SK-N-SH (cell line): ENCODE data around the gene MPP4. TPM values are rescaled to one million over a fixed set of nuclear protein-coding genes. Genes with fewer than 3 reads are reported as not detected.

Experiments used
- CTCF ChIA-PET: fragments of 300-600, 350-600 bp; formaldehyde crosslinking; extraction: SDS; loops from one replicate; lab custom pipeline; 2021; lab: Yijun Ruan, JAX
- POLR2A ChIA-PET: fragments of 350-600 bp; sonication (Branson Sonifier 250); formaldehyde crosslinking; extraction: SDS; loops from one replicate; lab custom pipeline; 2020; ENCODE audit warnings: antibody characterized with exemption, inconsistent platforms; lab: Yijun Ruan, JAX
- DNase-seq: peaks from one replicate; pipeline ENCODE4 v3.0.0; 2012
- H2AFZ ChIP-seq: fragments of 200-600 bp; sonication (generic); 2 replicates; pipeline ENCODE4 v1.8.1; 2016; ENCODE audit warnings: antibody characterized with exemption, mild to moderate bottlenecking, low read depth
- H3F3A ChIP-seq: fragments of 200-600 bp; sonication (generic); replicated peaks from 2 replicates; pipeline ENCODE3; 2016; ENCODE audit warnings: antibody characterized with exemption, mild to moderate bottlenecking; ENCODE audit not compliant: insufficient read depth
- H3K27ac ChIP-seq, 2 experiments: fragments of 200-500 bp in 1 of 2; fragments of 200-600 bp in 1 of 2; sonication (Bioruptor generic) in 1 of 2; sonication (generic), shearing (Covaris generic) in 1 of 2; 2 replicates each; pipeline versions ENCODE4 v1.5.1 to v1.6.1; 2014 to 2016; ENCODE audit warnings: low read depth in 2 of 2, inconsistent platforms in 1 of 2, low read length in 1 of 2, mild to moderate bottlenecking in 1 of 2, mixed read lengths in 1 of 2
- H3K27me3 ChIP-seq: fragments of 200-600 bp; sonication (generic), shearing (Covaris generic); 2 replicates; pipeline ENCODE4 v1.6.1; 2016; ENCODE audit warnings: mixed run types; ENCODE audit not compliant: insufficient read depth
- H3K36me3 ChIP-seq, 2 experiments: fragments of 200-500 bp in 1 of 2; fragments of 200-600 bp in 1 of 2; sonication (Bioruptor generic) in 1 of 2; sonication (generic) in 1 of 2; replicated peaks in 1 of 2; 2 replicates each; pipeline versions ENCODE3 to v1.5.1; 2014 to 2016; ENCODE audit warnings: low read length in 1 of 2, mild to moderate bottlenecking in 1 of 2; ENCODE audit not compliant: insufficient read depth in 2 of 2, control insufficient read depth in 1 of 2
- H3K4me1 ChIP-seq, 2 experiments: fragments of 200-500 bp in 1 of 2; fragments of 200-600 bp in 1 of 2; sonication (Bioruptor generic) in 1 of 2; sonication (generic), shearing (Covaris generic) in 1 of 2; 2 replicates each; pipeline versions ENCODE4 v1.5.1 to v1.6.1; 2014 to 2016; ENCODE audit warnings: low read depth in 1 of 2, low read length in 1 of 2, mixed run types in 1 of 2; ENCODE audit not compliant: insufficient read depth in 2 of 2, control insufficient read depth in 1 of 2
- H3K4me2 ChIP-seq: fragments of 200-600 bp; sonication (generic), shearing (Covaris generic); 2 replicates; pipeline ENCODE4 v1.6.1; 2017; ENCODE audit warnings: mixed run types
- H3K4me3 ChIP-seq, 2 experiments: fragments of 200-500 bp in 1 of 2; fragments of 200-600 bp in 1 of 2; sonication (Bioruptor generic) in 1 of 2; sonication (generic), shearing (Covaris generic) in 1 of 2; 2 replicates each; pipeline versions ENCODE4 v1.5.1 to v1.8.1; 2014 to 2016; ENCODE audit warnings: low read depth in 2 of 2, inconsistent platforms in 1 of 2, low read length in 1 of 2, mild to moderate bottlenecking in 1 of 2, mixed read lengths in 1 of 2, moderate library complexity in 1 of 2
- H3K79me2 ChIP-seq: fragments of 200-600 bp; sonication (generic); 2 replicates; pipeline ENCODE4 v1.8.1; 2017; ENCODE audit warnings: mild to moderate bottlenecking; ENCODE audit not compliant: insufficient read depth
- H3K9ac ChIP-seq: fragments of 200-600 bp; sonication (generic); 2 replicates; pipeline ENCODE4 v1.6.1; 2017; ENCODE audit warnings: mixed run types
- H3K9me2 ChIP-seq: fragments of 200-600 bp; sonication (generic); 2 replicates; pipeline ENCODE4 v1.6.1; 2017; ENCODE audit warnings: mixed run types
- H3K9me3 ChIP-seq: fragments of 200-600 bp; sonication (generic); 2 replicates; pipeline ENCODE4 v1.6.1; 2017; ENCODE audit warnings: mixed run types, mild to moderate bottlenecking, moderate library complexity
- H4K20me1 ChIP-seq: fragments of 200-600 bp; sonication (generic); 2 replicates; pipeline ENCODE4 v1.6.1; 2017; ENCODE audit warnings: mild to moderate bottlenecking, mixed run types; ENCODE audit not compliant: insufficient read depth
- CHD2 ChIP-seq: fragments of 150-350 bp; IDR thresholded peaks from 2 replicates; pipeline ENCODE4 v1.6.1; 2018; ENCODE audit warnings: low read length; ENCODE audit not compliant: partially characterized antibody
- CTCF ChIP-seq: fragments of 200-600 bp; sonication (generic); IDR thresholded peaks from 2 replicates; pipeline ENCODE4 v1.6.1; 2017; ENCODE audit warnings: antibody characterized with exemption, mild to moderate bottlenecking, moderate library complexity
- EP300 ChIP-seq, 2 experiments: IDR thresholded peaks; 2 replicates each; pipeline versions ENCODE4 v1.4.0 to v1.6.1; 2012; ENCODE audit warnings: borderline replicate concordance in 1 of 2, low read depth in 1 of 2, low read length in 1 of 2
- EZH2phosphoT487 ChIP-seq: fragments of 200-600 bp; sonication (generic); IDR thresholded peaks from 2 replicates; pipeline ENCODE4 v1.6.1; 2017; ENCODE audit warnings: low read depth, mixed run types, mild to moderate bottlenecking, antibody characterized with exemption, moderate library complexity, borderline replicate concordance
- FOXJ3 ChIP-seq: sonication (generic); formaldehyde crosslinking; IDR thresholded peaks from 2 replicates; pipeline ENCODE4 v1.5.1; 2020; ENCODE audit warnings: mild to moderate bottlenecking, missing genetic modification reagents
- IRF3 ChIP-seq: fragments of 150-350 bp; IDR thresholded peaks from 2 replicates; pipeline ENCODE4 v1.6.1; 2016; ENCODE audit warnings: mild to moderate bottlenecking, low read depth, low read length
- MAX ChIP-seq: IDR thresholded peaks from 2 replicates; pipeline ENCODE4 v1.4.0; 2012; ENCODE audit warnings: low read depth
- MXI1 ChIP-seq: IDR thresholded peaks from 2 replicates; pipeline ENCODE4 v1.6.1; 2012; ENCODE audit warnings: mild to moderate bottlenecking, low read depth, low read length, improper control_type of control experiment
- NFIC ChIP-seq: IDR thresholded peaks from 2 replicates; pipeline ENCODE4 v1.4.0; 2012; ENCODE audit warnings: borderline replicate concordance
- NRF1 ChIP-seq: IDR thresholded peaks from 2 replicates; pipeline ENCODE4 v1.6.1; 2012; ENCODE audit warnings: low read depth, mild to moderate bottlenecking, low read length
- POLR2AphosphoS5 ChIP-seq: IDR thresholded peaks from 2 replicates; pipeline ENCODE4 v1.6.1; 2012; ENCODE audit warnings: low read depth, low read length
- RAD21 ChIP-seq: IDR thresholded peaks from 2 replicates; pipeline ENCODE4 v1.6.1; 2012; ENCODE audit warnings: mild to moderate bottlenecking, low read length
- RCOR1 ChIP-seq: fragments of 150-350 bp; IDR thresholded peaks from 2 replicates; pipeline ENCODE4 v1.6.1; 2017; ENCODE audit warnings: antibody characterized with exemption, low read length
- RFX5 ChIP-seq: IDR thresholded peaks from 2 replicates; pipeline ENCODE4 v1.6.1; 2012; ENCODE audit warnings: mild to moderate bottlenecking, improper control_type of control experiment, low read length
- RXRA ChIP-seq: IDR thresholded peaks from 2 replicates; pipeline ENCODE4 v1.4.0; 2012; ENCODE audit warnings: low read depth, mild to moderate bottlenecking, borderline replicate concordance
- SMC3 ChIP-seq: IDR thresholded peaks from 2 replicates; pipeline ENCODE4 v1.6.1; 2012; ENCODE audit warnings: low read depth, low read length, improper control_type of control experiment
- TAF1 ChIP-seq: IDR thresholded peaks from 2 replicates; pipeline ENCODE4 v1.6.1; 2012; ENCODE audit warnings: low read depth, mild to moderate bottlenecking, low read length, moderate library complexity, borderline replicate concordance
- USF1 ChIP-seq: IDR thresholded peaks from 2 replicates; pipeline ENCODE4 v1.4.0; 2012; ENCODE audit warnings: low read depth, borderline replicate concordance
- USF2 ChIP-seq: fragments of 150-350 bp; IDR thresholded peaks from 2 replicates; pipeline ENCODE4 v1.6.1; 2017; ENCODE audit warnings: antibody characterized with exemption, low read length, low read depth, borderline replicate concordance
- ZBTB33 ChIP-seq: IDR thresholded peaks from 2 replicates; pipeline ENCODE4 v1.4.0; 2012; ENCODE audit warnings: low read depth, borderline replicate concordance
- WGBS: methylation state at CpG from one replicate; pipeline ENCODE4 v1.1.6; 2017; ENCODE audit warnings: low lambda C conversion rate; 5-methylcytosine and 5-hydroxymethylcytosine counted together
- polyA plus RNA-seq, 3 experiments: library from polyadenylated mRNA; depleted of rRNA; stranded (reverse); fragments of >200 nt; gene quantifications; 2 replicates each; pipeline ENCODE4 v1.2.3, GENCODE V29; 2012

Gene MPP4
- polyA plus RNA-seq, 1 of the 3 experiments (the other 2 are of a cell fraction), result 24.4 TPM

- no peaks in the 10 kb centered on the region for H3K79me2 ChIP-seq
- ChIA-PET POLR2A (no interaction called here), CTCF (no interaction called here)
- no peak overlapping the region for H3K4me2 ChIP-seq
- no peaks in the 10 kb centered on the region for H3K27me3 ChIP-seq
- TF ChIP-seq CHD2 (no peak), EP300 (IDR thresholded peaks at IDR 0.05; ENCODE audit: borderline replicate concordance in 1 of 2, low read depth in 1 of 2, low read length in 1 of 2) (no peak), EZH2phosphoT487 (no peak), CTCF (no peak), MAX (no peak), RFX5 (no peak), IRF3 (no peak), RAD21 (no peak), NRF1 (no peak), POLR2AphosphoS5 (no peak), RCOR1 (no peak), SMC3 (no peak), FOXJ3 (no peak), USF2 (no peak), RXRA (no peak), USF1 (no peak), ZBTB33 (no peak), TAF1 (no peak), NFIC (no peak), MXI1 (no peak)
- H3K9me2 ChIP-seq, result no peaks in the 10 kb centered on the region
- no peak overlapping the region for H2AFZ ChIP-seq
- peak overlapping the region in 1 of 2 experiments; percentile 32; a peak in 2 of 4 replicates for H3K27ac ChIP-seq
- peaks cover 0 to 29% of the 10 kb centered on the region in 2 experiments; a peak in 1 of 4 replicates for H3K4me1 ChIP-seq
- DNase-seq, result no peak
- H3K9me3 ChIP-seq, result no peaks in the 10 kb centered on the region
- H3K36me3 ChIP-seq, result peaks cover 71 to 76% of the 10 kb centered on the region in 2 experiments
- WGBS, result 100% methylated on average over 1 of the region's 1 CpG
- H3F3A ChIP-seq, result peaks cover 13% of the 10 kb centered on the region
- H3K9ac ChIP-seq, result no peak overlapping the region
- H3K4me3 ChIP-seq, result no peak overlapping the region
- H4K20me1 ChIP-seq, result no peaks in the 10 kb centered on the region
Observed at GRCh38 chr2:201707142-201707541, 8.7 kb upstream of the MPP4 start.
